Omental fat pad (tissue), 4 donors: ENCODE results near the gene ITGA4. TPM values are rescaled to one million over a fixed set of nuclear protein-coding genes. Genes with fewer than 3 reads are reported as not detected.

Experiments
- ATAC-seq: fragments of 150-250 bp; one replicate; pipeline ENCODE4 v1.9.1; 2016; ENCODE audit warnings: mild to moderate bottlenecking, moderate library complexity; ENCODE audit not compliant: low FRiP score
- DNase-seq: peaks from one replicate; pipeline ENCODE4 v3.0.0-alpha.2; 2019; ENCODE audit warnings: low spot score
- CTCF ChIP-seq, 3 donors: fragments of 450-650 bp; IDR thresholded peaks; one replicate each; pipeline ENCODE4 v1.5.1; 2016 to 2017; ENCODE audit warnings: antibody characterized with exemption in 3 of 3, mild to moderate bottlenecking in 3 of 3, moderate library complexity in 2 of 3
- total RNA-seq, 4 donors: library from RNA; depleted of rRNA; stranded (reverse); fragments of >200 nt; gene quantifications; one replicate each; pipeline ENCODE4 v1.1.0, GENCODE V29; 2016

Gene ITGA4
- 10 to 100 TPM in 1 of 4 donors, 1 to 10 TPM in 3; 5.6 to 25.6 (median 6.9) TPM for total RNA-seq

GRCh38 chr2:181457121-181457740 lies at the start of gene ITGA4:
ITGA4 (plus strand) TSS chr2:181457386; CDS start chr2:181457655, 269 bp downstream.
- ATAC-seq = peak; percentile 70
- no peak for TF ChIP-seq CTCF (IDR thresholded peaks at IDR 0.05)
- no peak for DNase-seq

DNA sequence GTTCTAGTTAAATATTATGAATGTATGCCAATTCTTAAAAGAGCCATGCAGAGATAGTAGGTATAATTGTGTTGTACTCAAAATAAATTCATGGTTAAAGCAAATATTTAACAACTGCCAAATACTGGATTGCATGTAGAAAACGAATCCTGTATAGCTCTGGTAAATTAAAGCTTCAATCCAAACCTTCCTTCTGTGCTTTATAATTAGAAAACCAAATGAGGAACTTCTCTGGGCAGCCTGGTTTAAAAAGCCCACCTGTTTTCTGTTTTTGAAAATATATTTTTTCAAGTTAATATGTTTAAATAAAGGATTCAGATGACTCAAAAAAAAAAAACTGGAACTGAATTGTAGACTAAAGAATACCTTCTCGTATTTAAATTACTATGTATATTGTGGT lies 48.3 kb upstream of the ITGA4 start:
- DNase-seq (no peak), ATAC-seq (no peak)
- TF ChIP-seq CTCF (IDR thresholded peaks at IDR 0.05) = no peak

GRCh38 chr2:181411105-181411849 lies 45.9 kb upstream of the ITGA4 start:
- DNase-seq (no peak), ATAC-seq (no peak)
- no peak for TF ChIP-seq CTCF (IDR thresholded peaks at IDR 0.05)

- no peak for ATAC-seq
- TF ChIP-seq CTCF (IDR thresholded peaks at IDR 0.05) = no peak
- DNase-seq = no peak
These were observed 37.9 kb upstream of the ITGA4 start for GRCh38 chr2:181419129-181419855.

DNA sequence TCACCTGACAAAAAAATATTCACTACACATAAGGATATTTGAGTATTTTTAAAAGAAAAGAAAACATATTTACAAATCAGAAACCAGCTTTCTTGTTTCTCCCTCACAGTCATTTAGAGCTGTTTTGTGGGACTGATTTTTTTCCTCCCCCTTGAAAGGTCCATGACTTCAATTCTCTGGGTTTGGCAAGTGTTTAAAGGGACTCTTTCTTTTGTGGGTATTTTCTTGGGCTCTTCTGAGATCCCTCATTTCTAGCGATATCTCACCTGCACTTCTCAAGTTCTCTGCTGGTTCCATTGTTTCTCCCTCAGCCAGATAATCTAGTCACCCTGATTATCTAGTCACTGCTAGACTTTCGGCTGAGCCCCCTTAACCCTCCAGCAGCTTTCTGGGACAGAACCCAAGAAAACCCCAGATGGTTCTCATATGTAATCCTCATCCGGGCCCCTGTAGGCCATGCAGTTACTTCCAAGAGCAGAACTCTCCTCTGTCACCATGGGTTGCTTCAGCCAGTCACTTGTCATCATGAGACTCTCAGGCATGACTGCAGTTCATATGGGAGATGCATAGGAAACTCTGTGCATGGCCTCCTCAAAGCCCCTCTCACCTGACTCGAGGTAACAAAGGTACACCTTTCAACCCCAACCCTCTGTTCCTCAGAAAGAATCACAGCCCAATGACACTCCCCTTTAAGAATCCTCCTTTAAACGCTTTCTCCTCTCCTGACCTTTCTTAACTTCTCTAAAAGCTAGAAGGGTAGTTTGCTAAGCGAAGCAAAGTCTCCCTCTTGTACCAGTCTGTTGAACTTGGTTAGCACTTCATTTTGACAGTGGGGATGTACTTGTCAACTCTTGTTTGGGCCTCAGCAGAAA lies 36.7 kb upstream of the ITGA4 start:
- TF ChIP-seq CTCF (IDR thresholded peaks at IDR 0.05) = no peak
- no peak for ATAC-seq

DNA sequence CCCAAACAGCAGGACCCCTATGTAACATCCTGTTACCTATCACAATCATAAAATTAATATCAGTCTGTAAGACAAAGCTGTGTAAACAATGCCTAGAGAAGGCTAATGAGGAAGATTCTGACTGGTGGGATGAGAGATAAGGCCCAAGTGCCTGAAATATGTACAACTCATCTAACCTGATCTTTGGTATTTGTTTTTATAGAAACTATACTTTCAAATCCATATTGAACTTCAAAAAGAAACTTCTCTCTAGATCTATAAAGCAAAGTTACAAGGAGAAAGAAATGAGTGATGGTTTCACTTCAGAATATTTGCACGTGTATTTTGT lies 36.1 kb upstream of the ITGA4 start:
- TF ChIP-seq CTCF (IDR thresholded peaks at IDR 0.05) = no peak
- ATAC-seq (no peak), DNase-seq (no peak)

More for the DNA sequence above, 36.7 kb upstream of the ITGA4 start:
- DNase-seq = no peak
